ENCODE results near the gene LENG8. TPM values are rescaled to one million over a fixed set of nuclear protein-coding genes. Genes with fewer than 3 reads are reported as not detected.
A peak's percentile ranks its signal among the peaks of the same experiment; 100 is the strongest.

The LENG8 gene
- total and polyA plus RNA-seq, 2 of the 8 experiments (the other 6 are each of a cell fraction or from before 2014, with no cell fraction given), result 62.2 to 108 TPM

DNA sequence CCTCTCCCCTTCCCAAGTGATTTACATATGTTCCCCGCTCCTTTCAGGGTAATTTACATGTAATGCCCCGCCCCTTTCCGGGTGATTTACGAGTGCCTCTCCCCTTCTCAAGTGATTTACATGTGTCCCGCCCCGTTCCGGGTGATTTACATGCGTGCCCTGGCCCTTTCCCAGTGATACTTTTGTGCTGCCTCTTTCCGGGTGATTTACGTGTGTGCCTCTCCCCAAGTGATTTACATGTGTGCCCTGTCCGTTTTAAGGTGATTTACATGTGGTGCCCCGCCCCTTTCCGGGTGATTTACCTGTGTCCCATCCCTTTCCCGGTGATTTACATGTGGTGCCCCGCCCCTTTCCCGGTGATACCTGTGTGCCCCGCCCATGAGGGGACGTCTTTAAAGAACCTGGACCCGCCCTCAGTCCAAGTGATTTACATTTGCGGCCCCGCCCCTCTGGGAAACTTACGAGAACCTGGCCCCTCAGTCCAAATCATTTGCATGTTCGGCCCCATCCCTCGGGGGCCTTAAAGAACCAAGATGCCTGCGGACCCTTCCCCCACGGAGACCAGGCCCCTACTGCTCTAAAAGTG is 15.1 kb downstream of the LENG8 start:
- FAIRE-seq, result peak; percentile 98
- Histone ChIP-seq H3K56ac (replicated peaks; ENCODE audit: insufficient read length, low read depth, low read length) (no peak overlapping the region), H3K27ac (ENCODE audit: low read depth, low read length) (peak overlapping the region; percentile 86), H3K36me3 (ENCODE audit: control insufficient read depth in 2 of 4, insufficient read depth in 4 of 4, low read length in 3 of 4) (peaks cover 4 to 25% (median 8%) of the 10 kb centered on the region in 4 experiments; a peak in 5 of 8 replicates), H3K9ac (replicated peaks in 1 of 4; ENCODE audit: extremely low read depth in 1 of 4, low read depth in 3 of 4, low read length in 3 of 4) (peak overlapping the region in 3 of 4 experiments; percentile 70 to 77 (median 70); a peak in 6 of 7 replicates), H3K79me2 (ENCODE audit: control insufficient read depth in 1 of 2, insufficient read depth in 2 of 2, low read length in 2 of 2) (peaks cover 0 to 4% of the 10 kb centered on the region in 2 experiments; a peak in 1 of 4 replicates), H3K18ac (ENCODE audit: extremely low read depth, low read length) (peak overlapping the region; percentile 96), H2AK5ac (ENCODE audit: low read depth, low read length) (no peak overlapping the region), H4K91ac (replicated peaks; ENCODE audit: insufficient read length, low read length) (no peak overlapping the region), H3K4me1 (replicated peaks in 1 of 4; ENCODE audit: control insufficient read depth in 3 of 4, insufficient read depth in 4 of 4, low read length in 3 of 4) (peaks cover 0 to 8% (median 5%) of the 10 kb centered on the region in 4 experiments; a peak in 5 of 7 replicates), H4K8ac (ENCODE audit: extremely low read depth, insufficient read depth, low read length) (peak overlapping the region; percentile 41; the same call in 1 of the 2 replicates), H3K27me3 (replicated peaks in 1 of 4; ENCODE audit: control insufficient read depth in 3 of 4, extremely low read depth in 1 of 4, insufficient read depth in 3 of 4, low read length in 3 of 4) (peaks cover 0 to 11% (median 5%) of the 10 kb centered on the region in 4 experiments; a peak in 5 of 7 replicates), H2BK120ac (replicated peaks; ENCODE audit: low read depth, low read length) (no peak overlapping the region), H2BK5ac (ENCODE audit: low read depth, low read length) (peak overlapping the region; percentile 94), H3K79me1 (ENCODE audit: low read depth, low read length) (peaks cover 8% of the 10 kb centered on the region), H2BK12ac (ENCODE audit: low read depth, low read length) (no peak overlapping the region), H3K4me3 (ENCODE audit: extremely low read depth in 1 of 4, insufficient read depth in 2 of 4, low read depth in 3 of 4, low read length in 4 of 4) (peak overlapping the region; percentile 66 to 87 (median 80)), H4K20me1 (replicated peaks in 1 of 2; ENCODE audit: control insufficient read depth in 1 of 2, insufficient read depth in 2 of 2, low read length in 2 of 2) (peaks cover 0 to 14% of the 10 kb centered on the region in 2 experiments), H3K23ac (ENCODE audit: insufficient read length) (no peak overlapping the region), H4K5ac (ENCODE audit: insufficient read length, low read depth, low read length) (peak overlapping the region; percentile 41), H3K4me2 (ENCODE audit: insufficient read depth in 1 of 2, low read depth in 2 of 2, low read length in 2 of 2) (peak overlapping the region; percentile 35 to 76), H2BK20ac (ENCODE audit: low read length) (no peak overlapping the region), H2AFZ (ENCODE audit: low read length) (no peak overlapping the region), H3K9me3 (ENCODE audit: insufficient read depth in 2 of 2, low read depth in 1 of 2, low read length in 1 of 2) (no peaks in the 10 kb centered on the region), H3K4ac (replicated peaks; ENCODE audit: insufficient read length, low read depth, low read length) (no peak overlapping the region), H2BK15ac (ENCODE audit: low read length) (no peak overlapping the region), H3K14ac (ENCODE audit: insufficient read length) (no peak overlapping the region), H3K23me2 (ENCODE audit: low read depth, low read length) (peaks cover 10% of the 10 kb centered on the region; the same call in 1 of the 2 replicates)
- CTCF ChIA-PET (ENCODE audit: partially characterized antibody), result interaction anchor here (1.0 kb wide), 1 partner anchor 875 kb away, joined by 5 read pairs; the partner anchor contains the start of gene KMT5C
- peak; percentile 93 to 95 for DNase-seq (ENCODE audit: low read depth in 1 of 2, low spot score in 2 of 2)
- POLR2A ChIA-PET (ENCODE audit: partially characterized antibody), result interaction anchor here (0.6 to 6.7 kb wide), 10 partner anchors 9 to 696 kb away, joined by 3 to 129 read pairs (median 4); partner anchors contain the start of genes CDC42EP5 and LENG8
- WGBS, 2 experiments (ENCODE audit: extremely low coverage in 1 of 2, insufficient coverage in 1 of 2, insufficient read length in 1 of 2, insufficient replicate concordance in 2 of 2, low coverage in 1 of 2, low lambda C conversion rate in 2 of 2, missing lambda C conversion rate in 1 of 2), result 2% methylated on average over 23 of the region's 26 CpGs; no CpG with 5 or more reads in 1 of the 2 experiments
- TF ChIP-seq RFX5 (IDR thresholded peaks at IDR 0.05; ENCODE audit: borderline replicate concordance, low read depth, low read length) (no peak), POU5F1 (IDR thresholded peaks at IDR 0.05; ENCODE audit: low read depth, low read length) (no peak), SIX5 (IDR thresholded peaks at IDR 0.05; ENCODE audit: low read depth, low read length) (no peak), KDM5A (IDR thresholded peaks at IDR 0.05; ENCODE audit: low read length) (peak; percentile 29; the same call in 1 of the 2 replicates), HDAC2 (IDR thresholded peaks at IDR 0.05; ENCODE audit: borderline replicate concordance in 1 of 2, low read depth in 2 of 2, low read length in 2 of 2) (no peak), SP4 (IDR thresholded peaks at IDR 0.05; ENCODE audit: low read length) (peak; percentile 97), BRCA1 (IDR thresholded peaks at IDR 0.05; ENCODE audit: low read depth, low read length) (no peak), SP2 (IDR thresholded peaks at IDR 0.05; ENCODE audit: low read length) (no peak), NRF1 (IDR thresholded peaks at IDR 0.05; ENCODE audit: low read depth, low read length) (no peak), SP1 (IDR thresholded peaks at IDR 0.05; ENCODE audit: low read depth, low read length) (peak; percentile 53), TCF12 (IDR thresholded peaks at IDR 0.05; ENCODE audit: low read depth, low read length) (no peak), GTF2F1 (IDR thresholded peaks at IDR 0.05; ENCODE audit: borderline replicate concordance, low read depth, low read length) (no peak), FOSL1 (IDR thresholded peaks at IDR 0.05; ENCODE audit: insufficient read depth, low read depth, low read length) (no peak)

All from H1 (cell line).